ENCODE results near the gene GJD4.

Gene GJD4

DNA sequence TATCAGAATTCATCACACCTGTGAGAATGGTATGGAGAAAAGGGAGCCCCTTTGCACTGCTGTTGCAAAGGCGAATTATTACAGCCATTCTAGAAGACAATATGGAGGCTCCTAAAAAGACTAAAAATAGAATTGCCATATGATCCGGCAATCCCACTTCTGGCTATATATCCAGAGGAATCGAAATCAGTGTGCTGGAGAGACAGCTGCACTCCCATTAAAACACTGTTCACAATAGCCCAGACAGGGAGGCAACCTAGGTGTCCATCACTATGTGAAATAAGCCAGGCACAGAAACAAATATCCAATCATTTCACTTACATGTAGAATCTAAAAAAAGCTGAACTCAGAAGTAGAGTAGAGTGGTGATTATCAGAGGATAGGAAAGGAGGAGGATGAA, 26.0 kb upstream of the GJD4 start:
- H3K4me3 ChIP-seq (ENCODE audit: low read depth, low read length) = no peak overlapping the region
- DNase-seq = no peak
- TF ChIP-seq, protein P1, sequence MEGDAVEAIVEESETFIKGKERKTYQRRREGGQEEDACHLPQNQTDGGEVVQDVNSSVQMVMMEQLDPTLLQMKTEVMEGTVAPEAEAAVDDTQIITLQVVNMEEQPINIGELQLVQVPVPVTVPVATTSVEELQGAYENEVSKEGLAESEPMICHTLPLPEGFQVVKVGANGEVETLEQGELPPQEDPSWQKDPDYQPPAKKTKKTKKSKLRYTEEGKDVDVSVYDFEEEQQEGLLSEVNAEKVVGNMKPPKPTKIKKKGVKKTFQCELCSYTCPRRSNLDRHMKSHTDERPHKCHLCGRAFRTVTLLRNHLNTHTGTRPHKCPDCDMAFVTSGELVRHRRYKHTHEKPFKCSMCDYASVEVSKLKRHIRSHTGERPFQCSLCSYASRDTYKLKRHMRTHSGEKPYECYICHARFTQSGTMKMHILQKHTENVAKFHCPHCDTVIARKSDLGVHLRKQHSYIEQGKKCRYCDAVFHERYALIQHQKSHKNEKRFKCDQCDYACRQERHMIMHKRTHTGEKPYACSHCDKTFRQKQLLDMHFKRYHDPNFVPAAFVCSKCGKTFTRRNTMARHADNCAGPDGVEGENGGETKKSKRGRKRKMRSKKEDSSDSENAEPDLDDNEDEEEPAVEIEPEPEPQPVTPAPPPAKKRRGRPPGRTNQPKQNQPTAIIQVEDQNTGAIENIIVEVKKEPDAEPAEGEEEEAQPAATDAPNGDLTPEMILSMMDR (IDR thresholded peaks at IDR 0.05; ENCODE audit: low read depth, low read length) = no peak

DNA sequence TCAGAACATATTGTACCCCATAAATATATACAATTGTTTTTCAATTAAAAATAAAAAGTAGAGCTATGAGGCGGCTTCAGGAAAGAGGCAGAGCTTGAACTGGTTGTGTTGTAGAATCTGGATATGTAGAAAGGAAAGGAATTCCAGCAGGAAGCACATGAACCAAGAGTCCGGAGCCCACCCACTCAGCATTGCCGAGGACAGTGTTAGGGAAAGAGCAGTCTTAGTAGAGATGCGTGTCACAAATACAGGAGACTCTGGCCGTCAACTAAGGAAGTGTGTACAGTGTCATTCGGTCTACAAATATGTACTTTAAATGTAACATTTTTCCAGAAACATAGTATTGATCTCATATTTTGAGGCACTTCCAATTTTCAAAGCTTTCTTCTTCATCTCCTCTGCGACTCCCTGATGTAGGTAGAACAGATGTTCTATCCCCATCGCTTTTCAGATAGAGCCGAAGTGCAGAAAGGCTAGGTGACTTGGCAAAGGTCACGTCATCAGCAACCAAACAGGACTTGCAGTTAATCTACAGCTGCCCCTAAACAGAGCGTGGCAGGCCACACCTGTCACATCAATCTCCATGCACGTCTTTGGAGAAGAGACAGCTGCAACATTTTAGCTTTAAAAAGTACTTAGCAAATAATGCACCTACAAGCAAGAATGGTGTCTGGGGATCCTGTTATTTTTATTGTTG, 25.3 kb upstream of the GJD4 start:
- Histone ChIP-seq H3K27ac (no peak overlapping the region), H3K27me3 (ENCODE audit: insufficient read depth, low read depth, severe bottlenecking) (no peaks in the 10 kb centered on the region), H3K36me3 (no peaks in the 10 kb centered on the region), H3K4me3 (ENCODE audit: low read depth, low read length) (no peak overlapping the region), H3K9me3 (ENCODE audit: severe bottlenecking) (no peaks in the 10 kb centered on the region)
- DNase-seq = no peak
- TF ChIP-seq, protein P1 (IDR thresholded peaks at IDR 0.05; ENCODE audit: low read depth, low read length) = no peak

More for the DNA sequence above, 26.0 kb upstream of the GJD4 start:
- Histone ChIP-seq H3K27ac (no peak overlapping the region), H3K27me3 (ENCODE audit: insufficient read depth, low read depth, severe bottlenecking) (no peaks in the 10 kb centered on the region), H3K36me3 (no peaks in the 10 kb centered on the region), H3K9me3 (ENCODE audit: severe bottlenecking) (no peaks in the 10 kb centered on the region)

DNA sequence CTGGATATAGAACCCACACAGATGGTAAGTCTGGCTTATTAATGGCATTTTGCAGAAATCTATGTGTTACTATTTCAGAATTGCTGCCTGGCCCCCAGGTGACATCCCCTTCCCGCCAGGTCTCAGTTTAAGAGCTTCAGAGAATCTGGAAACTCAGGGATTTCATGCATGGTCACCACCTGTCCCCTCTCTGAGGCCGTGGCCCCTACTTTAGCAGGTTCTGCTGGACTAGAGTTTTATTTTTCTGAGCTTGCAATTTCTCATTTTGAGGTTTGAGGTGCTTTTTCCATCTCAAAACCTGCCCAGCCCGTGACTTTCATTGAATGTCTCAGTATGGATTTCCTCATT, 24.7 kb upstream of the GJD4 start:
- Histone ChIP-seq H3K9me3 (ENCODE audit: severe bottlenecking) (no peaks in the 10 kb centered on the region), H3K4me3 (ENCODE audit: low read depth, low read length) (no peak overlapping the region), H3K27ac (no peak overlapping the region), H3K36me3 (no peaks in the 10 kb centered on the region), H3K27me3 (ENCODE audit: insufficient read depth, low read depth, severe bottlenecking) (no peaks in the 10 kb centered on the region)
- DNase-seq = no peak
- TF ChIP-seq, protein P1 (IDR thresholded peaks at IDR 0.05; ENCODE audit: low read depth, low read length) = no peak

DNA sequence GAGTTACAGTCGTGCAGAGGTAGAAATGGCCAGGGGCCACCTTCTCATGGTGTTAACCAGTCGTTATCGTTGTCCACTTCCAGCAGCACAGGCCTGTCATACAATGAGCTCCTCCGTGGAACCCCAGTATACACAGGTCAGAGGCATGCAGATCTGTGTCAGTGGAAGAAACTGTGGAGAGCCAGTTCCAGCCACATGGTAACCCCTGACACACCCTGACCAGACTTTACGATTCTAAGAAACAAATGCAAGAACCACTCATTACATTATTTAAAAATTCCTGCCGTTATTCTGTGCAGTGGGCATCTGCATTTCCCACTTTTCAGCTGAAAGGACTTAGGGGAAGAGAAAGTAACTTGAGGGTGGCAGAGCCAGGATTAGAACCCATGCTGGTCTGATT, 23.5 kb upstream of the GJD4 start:
- Histone ChIP-seq H3K4me3 (ENCODE audit: low read depth, low read length) (no peak overlapping the region), H3K27ac (no peak overlapping the region), H3K27me3 (ENCODE audit: insufficient read depth, low read depth, severe bottlenecking) (no peaks in the 10 kb centered on the region), H3K36me3 (no peaks in the 10 kb centered on the region), H3K9me3 (ENCODE audit: severe bottlenecking) (no peaks in the 10 kb centered on the region)
- DNase-seq = no peak
- TF ChIP-seq, protein P1 (IDR thresholded peaks at IDR 0.05; ENCODE audit: low read depth, low read length) = no peak

DNA sequence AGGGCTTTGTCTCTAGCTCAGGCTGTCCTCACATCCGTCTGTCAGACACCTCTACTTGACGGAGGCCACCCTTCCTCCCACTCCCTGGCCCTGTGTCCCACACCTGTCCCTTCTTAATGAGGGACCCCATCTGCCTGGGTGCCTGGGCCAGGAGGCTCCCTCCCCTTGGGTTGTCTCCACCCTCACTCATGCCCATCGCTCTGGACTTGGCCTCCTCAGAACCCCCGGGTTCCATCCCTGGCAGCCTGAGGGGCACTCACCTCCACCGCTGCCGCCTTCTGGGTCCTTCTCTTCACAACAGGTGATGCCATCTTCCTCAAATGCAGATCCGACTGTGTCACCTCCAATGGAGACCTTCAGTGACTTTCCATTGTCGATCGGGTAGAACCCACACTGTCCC, 20.2 kb upstream of the GJD4 start:
- H3K27ac ChIP-seq = no peak overlapping the region
- no peaks in the 10 kb centered on the region for H3K9me3 ChIP-seq (ENCODE audit: severe bottlenecking)
- no peaks in the 10 kb centered on the region for H3K36me3 ChIP-seq
- DNase-seq = no peak
- no peak overlapping the region for H3K4me3 ChIP-seq (ENCODE audit: low read depth, low read length)
- no peaks in the 10 kb centered on the region for H3K27me3 ChIP-seq (ENCODE audit: insufficient read depth, low read depth, severe bottlenecking)
- TF ChIP-seq, protein P1 (IDR thresholded peaks at IDR 0.05; ENCODE audit: low read depth, low read length) = no peak

DNA sequence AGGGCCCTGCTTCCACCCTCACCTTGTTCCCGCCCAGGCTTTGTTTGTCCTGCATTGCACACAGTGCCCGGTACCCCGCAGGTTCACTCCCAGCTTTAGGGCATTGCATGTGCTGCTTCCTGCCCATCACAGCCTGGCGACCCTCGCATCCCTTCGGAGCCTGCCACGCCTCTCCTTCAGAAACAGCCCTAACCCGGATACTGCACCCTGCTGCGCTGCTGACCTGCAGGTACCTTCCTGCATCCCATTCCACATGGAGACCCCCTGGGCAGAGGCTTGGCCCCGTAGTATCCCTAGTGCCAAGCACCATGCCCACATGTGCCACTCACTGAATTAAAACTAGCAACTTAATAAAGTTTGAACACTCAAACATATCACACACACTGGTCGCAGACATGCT, 19.8 kb upstream of the GJD4 start:
- no peak for DNase-seq
- H3K27me3 ChIP-seq (ENCODE audit: insufficient read depth, low read depth, severe bottlenecking) = no peaks in the 10 kb centered on the region
- H3K4me3 ChIP-seq (ENCODE audit: low read depth, low read length) = no peak overlapping the region
- H3K9me3 ChIP-seq (ENCODE audit: severe bottlenecking) = no peaks in the 10 kb centered on the region
- H3K36me3 ChIP-seq = no peaks in the 10 kb centered on the region
- no peak overlapping the region for H3K27ac ChIP-seq
- TF ChIP-seq, protein P1 (IDR thresholded peaks at IDR 0.05; ENCODE audit: low read depth, low read length) = no peak

All from WERI-Rb-1 (cell line).